ENCODE results near the gene ZNF827. TPM values are rescaled to one million over a fixed set of nuclear protein-coding genes. Genes with fewer than 3 reads are reported as not detected.
A peak's percentile ranks its signal among the peaks of the same experiment; 100 is the strongest.

ZNF827 gene
- total and polyA plus RNA-seq, 2 experiments from 2014 or later = 20.3 to 33.1 TPM

DNA sequence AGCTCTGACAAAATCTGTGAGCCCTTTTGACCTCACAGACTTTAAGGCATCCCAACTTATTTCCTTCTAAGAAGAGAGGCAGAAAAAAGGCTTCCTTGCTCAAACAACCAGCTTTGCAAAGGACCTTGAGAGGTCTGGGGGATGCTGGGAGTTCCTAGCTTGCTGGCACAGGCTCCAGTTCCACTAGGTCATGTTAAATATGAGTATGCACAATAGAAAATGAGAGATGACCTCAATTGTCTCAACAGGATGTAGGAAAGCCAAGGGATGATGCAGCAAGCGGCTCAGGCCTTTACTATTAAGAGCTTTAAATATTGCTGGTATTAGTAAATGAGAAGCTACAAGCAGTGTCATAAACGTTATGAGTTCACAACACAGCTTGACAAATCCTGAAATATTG, 13.3 kb upstream of the ZNF827 start:
- H2AFZ ChIP-seq = 0 out of 2 replicates have a peak overlapping the region, but pooled peaks have one; percentile 44
- H3K4me3 Mint-ChIP-seq = no peak overlapping the region
- H3K36me3 ChIP-seq (ENCODE audit: insufficient read depth) = no peaks in the 10 kb centered on the region
- no peak overlapping the region for H3K27ac ChIP-seq (ENCODE audit: low read depth)
- no peaks in the 10 kb centered on the region for H3K27me3 ChIP-seq (ENCODE audit: insufficient read depth)
- H3K27ac Mint-ChIP-seq = no peak overlapping the region
- H3K9me2 ChIP-seq (ENCODE audit: insufficient read depth) = peaks cover 5% of the 10 kb centered on the region; the same call in 1 of the 2 replicates
- H3K79me2 ChIP-seq (replicated peaks; ENCODE audit: insufficient read depth) = no peaks in the 10 kb centered on the region
- DNase-seq (ENCODE audit: low spot score) (no peak), ATAC-seq (no peak)
- no peaks in the 10 kb centered on the region for H3K4me1 ChIP-seq (ENCODE audit: insufficient read depth)
- H3K27me3 Mint-ChIP-seq (ENCODE audit: insufficient read depth, low read depth, poor library complexity) = peaks cover 5% of the 10 kb centered on the region
- H3K9me3 Mint-ChIP-seq = no peaks in the 10 kb centered on the region
- no peak overlapping the region for H3K4me3 ChIP-seq
- TF ChIP-seq ZNF331 (CRISPR knock-in tag; IDR thresholded peaks at IDR 0.05; ENCODE audit: low read depth) (no peak), EZH2 (IDR thresholded peaks at IDR 0.05; ENCODE audit: low read depth, unreplicated experiment) (no peak), NANOG (IDR thresholded peaks at IDR 0.05; ENCODE audit: borderline replicate concordance) (no peak), POLR2AphosphoS5 (IDR thresholded peaks at IDR 0.05; ENCODE audit: low read depth) (no peak), STAT1 (IDR thresholded peaks at IDR 0.05; ENCODE audit: unreplicated experiment) (no peak), ZNF114 (CRISPR knock-in tag; IDR thresholded peaks at IDR 0.05) (no peak), EZH2phosphoT487 (IDR thresholded peaks at IDR 0.05; ENCODE audit: unreplicated experiment) (no peak), CREB1 (CRISPR knock-in tag; IDR thresholded peaks at IDR 0.05; ENCODE audit: low read depth) (no peak)
- TF ChIP-seq, protein P1, sequence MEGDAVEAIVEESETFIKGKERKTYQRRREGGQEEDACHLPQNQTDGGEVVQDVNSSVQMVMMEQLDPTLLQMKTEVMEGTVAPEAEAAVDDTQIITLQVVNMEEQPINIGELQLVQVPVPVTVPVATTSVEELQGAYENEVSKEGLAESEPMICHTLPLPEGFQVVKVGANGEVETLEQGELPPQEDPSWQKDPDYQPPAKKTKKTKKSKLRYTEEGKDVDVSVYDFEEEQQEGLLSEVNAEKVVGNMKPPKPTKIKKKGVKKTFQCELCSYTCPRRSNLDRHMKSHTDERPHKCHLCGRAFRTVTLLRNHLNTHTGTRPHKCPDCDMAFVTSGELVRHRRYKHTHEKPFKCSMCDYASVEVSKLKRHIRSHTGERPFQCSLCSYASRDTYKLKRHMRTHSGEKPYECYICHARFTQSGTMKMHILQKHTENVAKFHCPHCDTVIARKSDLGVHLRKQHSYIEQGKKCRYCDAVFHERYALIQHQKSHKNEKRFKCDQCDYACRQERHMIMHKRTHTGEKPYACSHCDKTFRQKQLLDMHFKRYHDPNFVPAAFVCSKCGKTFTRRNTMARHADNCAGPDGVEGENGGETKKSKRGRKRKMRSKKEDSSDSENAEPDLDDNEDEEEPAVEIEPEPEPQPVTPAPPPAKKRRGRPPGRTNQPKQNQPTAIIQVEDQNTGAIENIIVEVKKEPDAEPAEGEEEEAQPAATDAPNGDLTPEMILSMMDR (conservative IDR thresholded peaks at IDR 0.05; ENCODE audit: low read depth in 2 of 2) = no peak
- TF ChIP-seq, protein P2, sequence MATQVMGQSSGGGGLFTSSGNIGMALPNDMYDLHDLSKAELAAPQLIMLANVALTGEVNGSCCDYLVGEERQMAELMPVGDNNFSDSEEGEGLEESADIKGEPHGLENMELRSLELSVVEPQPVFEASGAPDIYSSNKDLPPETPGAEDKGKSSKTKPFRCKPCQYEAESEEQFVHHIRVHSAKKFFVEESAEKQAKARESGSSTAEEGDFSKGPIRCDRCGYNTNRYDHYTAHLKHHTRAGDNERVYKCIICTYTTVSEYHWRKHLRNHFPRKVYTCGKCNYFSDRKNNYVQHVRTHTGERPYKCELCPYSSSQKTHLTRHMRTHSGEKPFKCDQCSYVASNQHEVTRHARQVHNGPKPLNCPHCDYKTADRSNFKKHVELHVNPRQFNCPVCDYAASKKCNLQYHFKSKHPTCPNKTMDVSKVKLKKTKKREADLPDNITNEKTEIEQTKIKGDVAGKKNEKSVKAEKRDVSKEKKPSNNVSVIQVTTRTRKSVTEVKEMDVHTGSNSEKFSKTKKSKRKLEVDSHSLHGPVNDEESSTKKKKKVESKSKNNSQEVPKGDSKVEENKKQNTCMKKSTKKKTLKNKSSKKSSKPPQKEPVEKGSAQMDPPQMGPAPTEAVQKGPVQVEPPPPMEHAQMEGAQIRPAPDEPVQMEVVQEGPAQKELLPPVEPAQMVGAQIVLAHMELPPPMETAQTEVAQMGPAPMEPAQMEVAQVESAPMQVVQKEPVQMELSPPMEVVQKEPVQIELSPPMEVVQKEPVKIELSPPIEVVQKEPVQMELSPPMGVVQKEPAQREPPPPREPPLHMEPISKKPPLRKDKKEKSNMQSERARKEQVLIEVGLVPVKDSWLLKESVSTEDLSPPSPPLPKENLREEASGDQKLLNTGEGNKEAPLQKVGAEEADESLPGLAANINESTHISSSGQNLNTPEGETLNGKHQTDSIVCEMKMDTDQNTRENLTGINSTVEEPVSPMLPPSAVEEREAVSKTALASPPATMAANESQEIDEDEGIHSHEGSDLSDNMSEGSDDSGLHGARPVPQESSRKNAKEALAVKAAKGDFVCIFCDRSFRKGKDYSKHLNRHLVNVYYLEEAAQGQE (IDR thresholded peaks at IDR 0.05; ENCODE audit: unreplicated experiment) = no peak
- H3K4me1 Mint-ChIP-seq = peaks cover 7% of the 10 kb centered on the region; the same call in 2 of the 3 replicates
- no peaks in the 10 kb centered on the region for H4K20me1 ChIP-seq (replicated peaks; ENCODE audit: insufficient read depth)
- H3K36me3 Mint-ChIP-seq (ENCODE audit: low read depth) = no peaks in the 10 kb centered on the region
- H3F3A ChIP-seq (replicated peaks; ENCODE audit: low read depth) = no peaks in the 10 kb centered on the region
- H3K4me2 ChIP-seq = no peak overlapping the region

Data from GM23338 (cell line).